GOT3 (cell line): Measurements from ENCODE around the gene MAG.

Experiments
- DNase-seq: peaks from one replicate; lab custom pipeline; 2025; ENCODE audit warnings: mixed read lengths; lab: John Stamatoyannopoulos, UW

Gene MAG

GRCh38 chr19:35363001-35363590 is 71.1 kb downstream of the MAG start:
- no peak for DNase-seq
